Neural cell (in vitro differentiated cells): Measurements from ENCODE around the gene CNOT3. TPM values are rescaled to one million over a fixed set of nuclear protein-coding genes. Genes with fewer than 3 reads are reported as not detected.
"Not testable (repeated sequence)": the region's sequence is repeated elsewhere in the genome, so short reads cannot be mapped to it uniquely, and the experiment has no call there.

ENCODE experiments used
- H2AFZ ChIP-seq: fragments of 200-600, 300-800 bp; sonication (generic), shearing (Covaris generic); 2 replicates; pipeline ENCODE4 v1.6.0; 2014; ENCODE audit warnings: low read depth, mild to moderate bottlenecking, antibody characterized with exemption, low read length, moderate library complexity
- H3F3A ChIP-seq: fragments of 200-600 bp; shearing (Covaris generic); 2 replicates; pipeline ENCODE4 v1.6.1; 2016; ENCODE audit warnings: mild to moderate bottlenecking, moderate library complexity, mixed read lengths, antibody characterized with exemption, low read length; ENCODE audit not compliant: insufficient read depth, poor library complexity, severe bottlenecking
- H3K27ac ChIP-seq: fragments of 200-600, 300-800 bp; sonication (generic), shearing (Covaris generic); 2 replicates; pipeline ENCODE4 v1.5.1; 2014; ENCODE audit warnings: mild to moderate bottlenecking, low read length, moderate library complexity
- H3K27me3 ChIP-seq: fragments of 300-800, 200-600 bp; sonication (generic), shearing (Covaris generic); 2 replicates; pipeline ENCODE4 v1.6.0; 2014; ENCODE audit warnings: mild to moderate bottlenecking, low read depth, low read length, moderate library complexity; ENCODE audit not compliant: insufficient read depth
- H3K36me3 ChIP-seq: fragments of 300-800, 200-600 bp; sonication (generic), shearing (Covaris generic); 2 replicates; pipeline ENCODE4 v1.5.1; 2014; ENCODE audit warnings: mild to moderate bottlenecking, antibody characterized with exemption, low read length, moderate library complexity; ENCODE audit not compliant: insufficient read depth
- H3K4me2 ChIP-seq: fragments of 300-800, 200-600 bp; sonication (generic), shearing (Covaris generic); 2 replicates; pipeline ENCODE4 v1.6.0; 2014; ENCODE audit warnings: mild to moderate bottlenecking, low read length
- H3K4me3 ChIP-seq: fragments of 300-800, 200-600 bp; sonication (generic), shearing (Covaris generic); 2 replicates; pipeline ENCODE4 v1.5.1; 2014; ENCODE audit warnings: mild to moderate bottlenecking, low read length, moderate library complexity
- H3K79me2 ChIP-seq: fragments of 200-600 bp; shearing (Covaris generic); replicated peaks from 2 replicates; pipeline ENCODE4 v1.6.0; 2014; ENCODE audit warnings: mild to moderate bottlenecking, low read length, moderate library complexity; ENCODE audit not compliant: insufficient read depth
- H3K9ac ChIP-seq: fragments of 300-800, 200-600 bp; sonication (generic), shearing (Covaris generic); 2 replicates; pipeline ENCODE4 v1.6.1; 2016; ENCODE audit warnings: mild to moderate bottlenecking, low read length, mixed read lengths
- H3K9me2 ChIP-seq: fragments of 200-600 bp; shearing (Covaris generic); 2 replicates; pipeline ENCODE4 v1.6.1; 2016; ENCODE audit warnings: mild to moderate bottlenecking, low read length, mixed read lengths; ENCODE audit not compliant: insufficient read depth
- H3K9me3 ChIP-seq: fragments of 200-600, 300-800 bp; sonication (generic), shearing (Covaris generic); 2 replicates; pipeline ENCODE4 v1.6.1; 2016; ENCODE audit warnings: mild to moderate bottlenecking, mixed run types, low read length, moderate library complexity, mixed read lengths
- H4K20me1 ChIP-seq: fragments of 200-600 bp; shearing (Covaris generic); 2 replicates; pipeline ENCODE4 v1.6.1; 2016; ENCODE audit warnings: mild to moderate bottlenecking, mixed run types; ENCODE audit not compliant: insufficient read depth
- EP300 ChIP-seq: fragments of 450-650 bp; conservative IDR thresholded peaks from 2 replicates; pipeline ENCODE4 v1.6.1; 2014; ENCODE audit warnings: antibody characterized with exemption, mild to moderate bottlenecking, moderate library complexity; ENCODE audit not compliant: poor library complexity, severe bottlenecking
- EZH2 ChIP-seq: fragments of 200-600, 300-800 bp; shearing (Covaris generic), sonication (generic); IDR thresholded peaks from 2 replicates; pipeline ENCODE4 v1.6.1; 2014; ENCODE audit warnings: antibody characterized with exemption, low read length, borderline replicate concordance, mild to moderate bottlenecking; ENCODE audit not compliant: insufficient read depth, poor library complexity, severe bottlenecking
- MXI1 ChIP-seq: fragments of 450-650 bp; conservative IDR thresholded peaks from 2 replicates; pipeline ENCODE4 v1.6.1; 2014; ENCODE audit warnings: antibody characterized with exemption, mild to moderate bottlenecking; ENCODE audit not compliant: poor library complexity, severe bottlenecking
- POLR2AphosphoS5 ChIP-seq: IDR thresholded peaks from 2 replicates; pipeline ENCODE4 v1.6.1; 2012
- RAD21 ChIP-seq: fragments of 450-650 bp; conservative IDR thresholded peaks from 2 replicates; pipeline ENCODE4 v1.6.1; 2014; ENCODE audit warnings: antibody characterized with exemption, mild to moderate bottlenecking, moderate library complexity
- SMC3 ChIP-seq: fragments of 450-650 bp; conservative IDR thresholded peaks from 2 replicates; pipeline ENCODE4 v1.6.1; 2014; ENCODE audit warnings: antibody characterized with exemption, mild to moderate bottlenecking, moderate library complexity; ENCODE audit not compliant: poor library complexity
- TAF1 ChIP-seq: IDR thresholded peaks from 2 replicates; pipeline ENCODE4 v1.6.1; 2012; ENCODE audit warnings: low read depth
- polyA plus RNA-seq: library from polyadenylated mRNA; depleted of rRNA; stranded (reverse); fragments of >200 nt; gene quantifications from 2 replicates; pipeline ENCODE4 v1.2.3, GENCODE V29; 2014
- TF ChIP-seq, protein P1 (sequence below): fragments of 450-650 bp; IDR thresholded peaks from 2 replicates; pipeline ENCODE4 v1.5.1; 2014; ENCODE audit warnings: antibody characterized with exemption, mild to moderate bottlenecking, moderate library complexity; ENCODE audit not compliant: poor library complexity, severe bottlenecking
- TF ChIP-seq, protein P2 (sequence below): IDR thresholded peaks from 2 replicates; pipeline ENCODE4 v1.6.1; 2012; ENCODE audit warnings: borderline replicate concordance

Gene CNOT3
- polyA plus RNA-seq, 1 donor from 2014 or later: 7.6 TPM

DNA sequence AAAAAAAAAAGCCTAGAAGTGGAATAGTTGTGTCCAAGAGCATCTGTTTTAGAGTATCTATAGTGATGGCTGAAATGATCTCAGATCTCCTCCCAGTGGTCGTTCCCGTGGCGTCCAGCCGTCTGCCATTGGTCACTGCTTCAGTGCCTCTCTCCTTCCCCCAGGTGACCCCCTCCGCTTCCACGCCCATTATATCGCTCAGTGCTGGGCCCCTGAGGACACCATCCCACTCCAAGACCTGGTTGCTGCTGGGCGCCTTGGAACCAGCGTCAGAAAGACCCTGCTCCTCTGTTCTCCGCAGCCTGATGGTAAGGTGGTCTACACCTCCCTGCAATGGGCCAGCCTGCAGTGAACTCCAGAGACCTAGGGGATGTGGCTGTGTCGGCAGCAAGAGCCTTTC is 55.4 kb downstream of the CNOT3 start:
- H3K27me3 ChIP-seq: no peaks in the 10 kb centered on the region
- no peaks in the 10 kb centered on the region for H3K36me3 ChIP-seq
- H3K9ac ChIP-seq: no peak overlapping the region
- H3K27ac ChIP-seq: no peak overlapping the region
- no peak overlapping the region for H2AFZ ChIP-seq
- no peak overlapping the region for H3K4me2 ChIP-seq
- no peak overlapping the region for H3K4me3 ChIP-seq
- no peak for TF ChIP-seq SMC3
- TF ChIP-seq TAF1: no peak
- no peak for TF ChIP-seq RAD21
- TF ChIP-seq POLR2AphosphoS5: no peak
- TF ChIP-seq MXI1: no peak
- TF ChIP-seq, protein P1, sequence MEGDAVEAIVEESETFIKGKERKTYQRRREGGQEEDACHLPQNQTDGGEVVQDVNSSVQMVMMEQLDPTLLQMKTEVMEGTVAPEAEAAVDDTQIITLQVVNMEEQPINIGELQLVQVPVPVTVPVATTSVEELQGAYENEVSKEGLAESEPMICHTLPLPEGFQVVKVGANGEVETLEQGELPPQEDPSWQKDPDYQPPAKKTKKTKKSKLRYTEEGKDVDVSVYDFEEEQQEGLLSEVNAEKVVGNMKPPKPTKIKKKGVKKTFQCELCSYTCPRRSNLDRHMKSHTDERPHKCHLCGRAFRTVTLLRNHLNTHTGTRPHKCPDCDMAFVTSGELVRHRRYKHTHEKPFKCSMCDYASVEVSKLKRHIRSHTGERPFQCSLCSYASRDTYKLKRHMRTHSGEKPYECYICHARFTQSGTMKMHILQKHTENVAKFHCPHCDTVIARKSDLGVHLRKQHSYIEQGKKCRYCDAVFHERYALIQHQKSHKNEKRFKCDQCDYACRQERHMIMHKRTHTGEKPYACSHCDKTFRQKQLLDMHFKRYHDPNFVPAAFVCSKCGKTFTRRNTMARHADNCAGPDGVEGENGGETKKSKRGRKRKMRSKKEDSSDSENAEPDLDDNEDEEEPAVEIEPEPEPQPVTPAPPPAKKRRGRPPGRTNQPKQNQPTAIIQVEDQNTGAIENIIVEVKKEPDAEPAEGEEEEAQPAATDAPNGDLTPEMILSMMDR: no peak
- TF ChIP-seq EP300: no peak
- no peak for TF ChIP-seq EZH2
- TF ChIP-seq, protein P2, sequence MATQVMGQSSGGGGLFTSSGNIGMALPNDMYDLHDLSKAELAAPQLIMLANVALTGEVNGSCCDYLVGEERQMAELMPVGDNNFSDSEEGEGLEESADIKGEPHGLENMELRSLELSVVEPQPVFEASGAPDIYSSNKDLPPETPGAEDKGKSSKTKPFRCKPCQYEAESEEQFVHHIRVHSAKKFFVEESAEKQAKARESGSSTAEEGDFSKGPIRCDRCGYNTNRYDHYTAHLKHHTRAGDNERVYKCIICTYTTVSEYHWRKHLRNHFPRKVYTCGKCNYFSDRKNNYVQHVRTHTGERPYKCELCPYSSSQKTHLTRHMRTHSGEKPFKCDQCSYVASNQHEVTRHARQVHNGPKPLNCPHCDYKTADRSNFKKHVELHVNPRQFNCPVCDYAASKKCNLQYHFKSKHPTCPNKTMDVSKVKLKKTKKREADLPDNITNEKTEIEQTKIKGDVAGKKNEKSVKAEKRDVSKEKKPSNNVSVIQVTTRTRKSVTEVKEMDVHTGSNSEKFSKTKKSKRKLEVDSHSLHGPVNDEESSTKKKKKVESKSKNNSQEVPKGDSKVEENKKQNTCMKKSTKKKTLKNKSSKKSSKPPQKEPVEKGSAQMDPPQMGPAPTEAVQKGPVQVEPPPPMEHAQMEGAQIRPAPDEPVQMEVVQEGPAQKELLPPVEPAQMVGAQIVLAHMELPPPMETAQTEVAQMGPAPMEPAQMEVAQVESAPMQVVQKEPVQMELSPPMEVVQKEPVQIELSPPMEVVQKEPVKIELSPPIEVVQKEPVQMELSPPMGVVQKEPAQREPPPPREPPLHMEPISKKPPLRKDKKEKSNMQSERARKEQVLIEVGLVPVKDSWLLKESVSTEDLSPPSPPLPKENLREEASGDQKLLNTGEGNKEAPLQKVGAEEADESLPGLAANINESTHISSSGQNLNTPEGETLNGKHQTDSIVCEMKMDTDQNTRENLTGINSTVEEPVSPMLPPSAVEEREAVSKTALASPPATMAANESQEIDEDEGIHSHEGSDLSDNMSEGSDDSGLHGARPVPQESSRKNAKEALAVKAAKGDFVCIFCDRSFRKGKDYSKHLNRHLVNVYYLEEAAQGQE: no peak
- no peaks in the 10 kb centered on the region for H4K20me1 ChIP-seq
- H3K79me2 ChIP-seq: peaks cover 16% of the 10 kb centered on the region
- no peaks in the 10 kb centered on the region for H3K9me3 ChIP-seq
- no peaks in the 10 kb centered on the region for H3K9me2 ChIP-seq
- no peaks in the 10 kb centered on the region for H3F3A ChIP-seq

DNA sequence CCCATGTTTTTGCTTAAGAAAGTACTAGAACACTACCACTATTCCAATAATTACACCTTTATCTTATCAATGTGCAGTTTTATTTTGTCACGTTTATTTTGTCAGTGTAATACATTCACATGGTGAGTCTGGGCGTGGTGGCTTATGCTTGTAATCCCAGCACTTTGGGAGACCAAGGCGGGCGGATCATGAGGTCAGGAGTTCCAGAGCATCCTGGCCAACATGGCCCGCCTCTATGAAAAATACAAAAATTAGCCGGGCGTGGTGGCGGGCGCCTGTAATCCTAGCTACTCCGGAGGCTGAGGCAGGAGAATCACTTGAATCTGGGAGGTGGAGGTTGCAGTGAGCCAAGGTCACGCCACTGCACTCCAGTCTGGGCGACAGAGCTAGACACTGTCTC is 56.9 kb downstream of the CNOT3 start:
- not testable (repeated sequence) for H3K27ac ChIP-seq, H3K9me3 ChIP-seq, H3K79me2 ChIP-seq, H3F3A ChIP-seq, H4K20me1 ChIP-seq, H3K4me3 ChIP-seq, H3K9me2 ChIP-seq, H3K27me3 ChIP-seq, H2AFZ ChIP-seq, H3K36me3 ChIP-seq, H3K9ac ChIP-seq, H3K4me2 ChIP-seq

DNA sequence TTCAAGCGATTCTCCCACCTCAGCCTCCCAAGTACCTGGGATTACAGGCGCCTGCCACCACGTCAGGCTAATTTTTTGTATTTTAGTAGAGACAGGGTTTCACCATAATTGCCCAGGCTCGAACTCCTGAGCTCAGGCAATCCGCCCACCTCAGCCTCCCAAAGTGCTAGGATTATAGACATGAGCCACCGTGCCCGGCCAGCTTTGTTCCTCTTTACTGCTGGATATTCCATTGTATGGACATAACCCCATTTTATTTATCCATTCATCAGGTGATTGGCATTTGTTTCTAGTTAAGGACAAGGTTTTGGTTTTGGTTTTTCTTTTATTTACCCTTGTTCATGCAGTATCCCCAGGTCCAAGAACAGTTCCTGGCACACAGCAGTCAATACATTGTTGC is 59.0 kb downstream of the CNOT3 start:
- Histone ChIP-seq H3K27ac (no peak overlapping the region), H3K9me2 (no peaks in the 10 kb centered on the region), H3K79me2 (peaks cover 13% of the 10 kb centered on the region), H3K4me3 (no peak overlapping the region), H3K9ac (no peak overlapping the region), H3K9me3 (no peaks in the 10 kb centered on the region), H3K36me3 (no peaks in the 10 kb centered on the region), H3K4me2 (no peak overlapping the region), H4K20me1 (no peaks in the 10 kb centered on the region), H3F3A (no peaks in the 10 kb centered on the region), H3K27me3 (no peaks in the 10 kb centered on the region), H2AFZ (no peak overlapping the region)
- no peak for TF ChIP-seq EZH2
- TF ChIP-seq MXI1: no peak
- no peak for TF ChIP-seq POLR2AphosphoS5
- TF ChIP-seq RAD21: no peak
- no peak for TF ChIP-seq SMC3
- TF ChIP-seq TAF1: no peak
- TF ChIP-seq, protein P2: no peak
- TF ChIP-seq EP300: no peak
- TF ChIP-seq, protein P1: no peak
